Subcutaneous adipose tissue (tissue), 4 donors: ENCODE results near the gene TRIO. TPM values are rescaled to one million over a fixed set of nuclear protein-coding genes. Genes with fewer than 3 reads are reported as not detected.

Source experiments
- CTCF ChIP-seq: fragments of 450-650 bp; IDR thresholded peaks from one replicate; pipeline ENCODE4 v1.5.1; 2016; ENCODE audit warnings: low read depth, mild to moderate bottlenecking, control low read depth, antibody characterized with exemption, moderate library complexity
- total RNA-seq, 4 donors: library from RNA; depleted of rRNA; stranded (reverse); fragments of >200 nt; gene quantifications; one replicate each; pipeline ENCODE4 v1.1.0, GENCODE V29; 2016

Gene TRIO
- total RNA-seq, 4 donors from 2014 or later: 193 to 238 (median 212) TPM

DNA sequence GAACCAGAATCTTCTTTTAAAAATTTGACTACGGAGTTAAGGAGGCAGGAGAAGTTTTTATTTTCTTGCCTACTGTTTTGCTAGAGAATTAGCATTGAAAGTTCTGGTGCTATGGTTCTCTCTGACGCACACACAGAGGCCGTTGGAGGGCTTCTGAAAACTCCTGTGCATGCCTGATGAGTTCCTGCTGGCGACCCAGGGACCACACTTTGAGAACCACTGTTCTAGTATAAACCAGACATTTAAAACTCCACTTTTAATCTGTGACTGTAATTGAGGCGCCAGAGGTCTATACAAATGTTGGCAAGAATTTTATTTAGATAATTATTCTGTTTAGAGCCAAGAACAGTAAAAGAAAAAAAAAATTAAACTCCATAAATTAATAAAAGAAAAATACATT lies 338.9 kb downstream of the TRIO start:
- no peak for TF ChIP-seq CTCF

GRCh38 chr5:14483504-14484157 lies 340.5 kb downstream of the TRIO start:
- no peak for TF ChIP-seq CTCF

DNA sequence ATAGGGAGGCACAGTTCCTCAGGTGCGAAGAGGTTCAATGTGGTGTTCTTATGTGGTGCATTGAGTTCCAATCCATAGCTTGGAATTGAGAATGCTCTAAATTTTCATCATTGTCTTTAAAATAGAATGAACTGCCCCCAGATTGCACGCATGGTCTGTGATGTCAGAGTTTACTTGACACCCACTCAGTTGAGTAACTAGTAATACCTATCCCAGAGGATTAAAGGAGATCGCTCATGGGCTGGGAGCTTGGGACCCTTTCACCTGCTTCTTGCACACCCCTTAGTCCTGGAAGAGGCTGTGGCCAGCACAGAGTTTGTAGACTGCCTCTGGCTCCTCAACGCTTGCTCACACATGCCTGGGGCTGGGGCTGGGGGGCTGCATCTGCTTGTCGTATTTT lies 343.3 kb downstream of the TRIO start:
- no peak for TF ChIP-seq CTCF

GRCh38 chr5:14486996-14487896 lies 344.1 kb downstream of the TRIO start:
- no peak for TF ChIP-seq CTCF

GRCh38 chr5:14487897-14488570 lies 344.9 kb downstream of the TRIO start:
- no peak for TF ChIP-seq CTCF

DNA sequence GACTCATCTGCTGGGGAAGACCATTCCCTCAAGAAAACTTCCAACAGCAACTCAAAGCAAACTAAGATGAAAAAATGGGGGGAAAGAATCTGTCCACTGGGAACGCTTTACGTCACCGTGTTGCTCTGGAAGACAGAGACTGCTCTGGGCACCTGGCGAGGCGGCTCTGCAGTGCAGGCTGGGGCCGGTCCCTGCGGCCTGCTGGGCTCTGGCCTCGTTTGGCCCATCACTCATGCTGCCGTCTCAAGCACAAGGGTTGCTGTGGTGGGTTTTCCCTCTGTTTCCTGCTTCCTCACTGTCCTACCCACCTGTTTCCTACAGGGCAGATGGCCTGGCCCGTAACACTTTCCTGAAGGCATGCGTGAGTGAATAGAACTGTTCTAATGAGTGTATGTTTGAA lies 345.6 kb downstream of the TRIO start:
- TF ChIP-seq CTCF: no peak

- no peak for TF ChIP-seq CTCF
Observed at GRCh38 chr5:14489643-14490042, 346.5 kb downstream of the TRIO start.
